ENCODE results near the gene SPSB4. TPM values are rescaled to one million over a fixed set of nuclear protein-coding genes. Genes with fewer than 3 reads are reported as not detected.
A peak's percentile ranks its signal among the peaks of the same experiment; 100 is the strongest.

SPSB4 gene
- total RNA-seq, 1 donor = 0.27 TPM

DNA sequence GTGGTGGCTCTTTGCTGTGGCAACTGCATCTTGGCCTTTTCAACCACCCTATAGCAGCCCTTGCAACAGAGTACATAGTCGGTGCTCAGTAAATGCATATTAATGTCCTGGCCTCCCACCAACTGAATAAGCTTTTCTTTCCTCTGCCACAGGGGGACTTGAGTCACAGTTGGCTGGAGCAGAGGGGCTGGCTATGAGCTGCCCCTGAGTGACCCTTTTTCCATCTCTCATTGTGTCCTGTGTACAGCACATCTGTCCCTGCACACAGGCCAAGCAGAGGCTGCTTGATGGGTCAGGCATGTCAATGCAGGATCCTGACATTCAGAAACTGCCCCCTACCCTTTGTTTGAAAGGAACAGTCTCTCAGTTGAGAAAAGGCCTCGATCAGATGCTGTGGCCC is 22.4 kb downstream of the SPSB4 start:
- DNase-seq (ENCODE audit: low read depth in 2 of 3, low spot score in 2 of 3) = no peak

DNA sequence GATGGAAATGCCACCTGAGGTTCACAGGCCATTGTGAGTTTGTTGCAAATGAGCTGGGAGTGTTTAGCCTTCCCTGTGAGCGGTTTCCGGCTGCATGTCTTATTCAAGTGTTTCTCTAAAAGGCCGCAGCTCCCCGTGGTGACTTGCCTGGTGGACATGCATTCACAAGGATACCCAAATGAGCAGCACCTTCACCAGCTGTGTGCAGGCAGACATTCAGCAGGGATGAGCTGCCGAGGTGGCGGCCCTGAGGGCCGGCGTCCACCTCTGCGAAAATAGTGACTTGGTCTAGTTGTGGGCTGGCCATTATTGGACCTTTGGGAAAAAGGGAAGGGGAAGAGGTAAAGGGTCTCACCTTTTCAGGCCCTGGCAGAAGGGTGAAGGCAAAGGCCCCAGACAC is 23.4 kb downstream of the SPSB4 start:
- no peak for DNase-seq (ENCODE audit: low read depth in 2 of 3, low spot score in 2 of 3)

DNA sequence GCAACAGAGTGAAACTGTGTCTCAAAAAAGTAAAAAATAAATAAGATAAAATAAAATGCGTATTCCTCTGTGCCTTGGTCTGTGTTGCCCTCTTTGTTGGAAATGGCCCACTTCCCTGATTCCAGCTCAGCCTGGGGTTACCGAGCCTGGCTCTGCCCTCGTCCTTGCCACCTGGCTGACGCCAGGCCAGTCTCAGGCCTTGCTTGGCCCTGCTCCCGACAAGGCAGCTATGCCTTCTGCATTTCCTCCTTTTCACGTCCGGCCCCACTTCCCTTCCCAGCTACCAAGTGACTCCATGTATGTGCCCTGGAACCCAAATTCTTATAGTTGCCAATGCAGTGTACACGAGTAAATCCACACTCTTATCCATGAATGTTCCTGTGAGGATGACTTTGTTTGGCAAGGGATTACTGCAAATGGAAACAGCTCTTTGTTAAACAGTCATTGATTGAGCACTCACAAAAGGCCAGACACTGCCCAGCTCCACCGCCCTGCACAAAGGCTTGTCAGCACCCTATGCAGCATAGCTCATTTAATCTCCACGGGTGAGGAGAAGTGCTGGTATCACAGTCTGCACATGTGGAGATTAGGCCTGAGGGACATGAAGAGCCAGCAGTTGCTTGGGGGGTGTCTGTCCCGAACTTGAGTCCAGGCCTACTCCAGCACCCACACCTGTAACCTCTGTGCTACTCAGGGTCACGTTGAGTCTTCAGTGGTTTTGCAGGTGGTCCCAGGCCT is 25.1 kb downstream of the SPSB4 start:
- no peak for DNase-seq (ENCODE audit: low read depth in 2 of 3, low spot score in 2 of 3)

DNA sequence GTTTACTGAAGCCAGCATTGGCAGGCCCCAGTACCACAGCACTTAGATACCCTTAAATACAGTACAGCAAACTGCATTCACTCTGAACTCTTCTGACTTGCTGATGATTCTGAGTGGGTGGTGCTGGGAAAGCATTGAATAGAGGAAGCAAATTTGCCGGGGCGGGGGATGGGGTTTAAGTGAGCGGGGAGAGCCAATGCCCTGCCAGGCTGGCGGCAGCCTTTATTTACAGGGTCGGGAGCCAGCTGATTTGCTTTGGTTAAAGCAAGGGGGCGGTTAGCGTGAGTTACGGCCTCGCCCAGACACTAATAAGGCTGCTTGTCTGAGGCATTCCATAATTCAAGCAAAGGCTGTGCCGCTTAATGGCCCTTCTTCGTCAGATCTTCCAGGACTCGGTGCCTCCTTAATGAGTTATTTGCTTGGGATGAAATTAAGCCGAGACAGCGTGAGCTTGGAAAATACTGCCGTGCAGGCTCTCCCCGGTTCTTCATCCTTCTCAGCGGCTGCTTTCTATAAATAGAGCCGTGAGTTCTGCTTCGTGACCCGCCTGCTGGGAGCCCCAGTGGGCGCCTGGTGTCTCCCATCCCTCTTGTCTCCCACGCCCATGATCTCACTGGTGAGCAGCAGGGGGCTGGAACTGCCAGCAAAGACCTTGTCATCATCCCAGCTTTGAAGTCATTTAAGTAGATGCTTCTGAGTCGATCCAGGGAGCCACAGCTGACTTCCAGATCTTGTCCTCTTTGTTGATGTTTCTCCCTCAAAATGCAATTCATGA is 25.8 kb downstream of the SPSB4 start:
- peak in 2 of 3 donors; percentile 61 to 89 for DNase-seq (ENCODE audit: low read depth in 2 of 3, low spot score in 2 of 3)

DNA sequence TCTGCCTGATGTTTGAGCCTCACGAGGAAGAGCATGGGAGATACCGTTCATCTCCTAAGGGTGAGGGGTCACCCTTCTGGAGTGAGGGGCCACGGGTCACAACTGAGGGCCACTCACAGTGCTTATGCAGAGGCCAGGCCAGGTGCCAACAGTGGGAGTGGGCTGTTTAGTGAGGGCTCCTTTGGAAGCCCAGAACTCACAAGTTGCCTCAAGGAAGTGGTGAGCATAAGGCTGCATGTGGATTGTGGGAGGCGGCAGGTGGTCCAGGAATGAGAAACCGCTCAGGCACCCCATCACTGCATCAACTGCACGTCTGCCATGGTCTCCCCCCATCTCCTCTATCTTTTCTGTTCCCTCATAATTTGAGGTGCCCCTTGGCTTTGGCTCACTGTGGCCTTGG is 26.5 kb downstream of the SPSB4 start:
- DNase-seq (ENCODE audit: low read depth in 2 of 3, low spot score in 2 of 3) = no peak

DNA sequence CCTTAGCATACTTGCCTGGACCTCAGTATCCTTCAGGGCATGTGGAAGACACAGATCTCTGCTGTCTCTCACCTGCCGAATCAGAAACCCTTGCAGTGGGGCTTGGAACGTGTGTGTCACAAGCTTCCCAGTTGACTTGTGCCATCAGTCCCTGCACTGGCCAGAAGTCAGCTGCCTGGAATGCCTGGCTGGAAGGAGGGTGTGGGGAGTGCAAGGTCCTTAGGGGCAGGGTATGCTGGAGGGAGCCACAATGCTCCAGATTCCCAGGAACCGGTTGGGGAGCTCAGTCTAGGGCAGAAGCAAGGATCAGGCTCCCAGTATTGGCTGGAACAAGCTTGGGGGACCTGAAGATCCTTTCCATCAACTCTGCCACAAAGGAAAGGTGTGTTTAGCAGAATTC is 27.1 kb downstream of the SPSB4 start:
- DNase-seq (ENCODE audit: low read depth in 2 of 3, low spot score in 2 of 3) = no peak

DNA sequence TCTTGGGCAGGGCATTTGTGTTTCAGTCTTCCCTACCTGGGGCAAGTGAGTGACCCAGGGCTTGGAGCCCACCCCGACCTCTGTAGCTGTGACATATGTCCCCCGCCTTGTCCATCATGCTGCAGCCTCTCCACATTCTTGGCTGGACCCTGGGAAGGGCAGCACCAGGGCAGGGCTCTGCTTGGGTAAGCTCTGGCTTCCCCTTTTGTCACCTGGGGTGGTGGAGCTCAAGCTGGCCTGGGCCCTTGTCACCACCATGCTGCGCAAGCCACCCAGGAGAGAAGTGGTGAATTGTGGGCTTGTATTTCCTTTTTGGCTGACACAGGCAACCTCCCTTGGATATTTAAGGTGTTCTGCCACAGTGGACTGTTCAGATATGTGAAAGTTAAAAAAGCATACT is 29.3 kb downstream of the SPSB4 start:
- peak in 1 of 3 donors; percentile 45 for DNase-seq (ENCODE audit: low read depth in 2 of 3, low spot score in 2 of 3)

DNA sequence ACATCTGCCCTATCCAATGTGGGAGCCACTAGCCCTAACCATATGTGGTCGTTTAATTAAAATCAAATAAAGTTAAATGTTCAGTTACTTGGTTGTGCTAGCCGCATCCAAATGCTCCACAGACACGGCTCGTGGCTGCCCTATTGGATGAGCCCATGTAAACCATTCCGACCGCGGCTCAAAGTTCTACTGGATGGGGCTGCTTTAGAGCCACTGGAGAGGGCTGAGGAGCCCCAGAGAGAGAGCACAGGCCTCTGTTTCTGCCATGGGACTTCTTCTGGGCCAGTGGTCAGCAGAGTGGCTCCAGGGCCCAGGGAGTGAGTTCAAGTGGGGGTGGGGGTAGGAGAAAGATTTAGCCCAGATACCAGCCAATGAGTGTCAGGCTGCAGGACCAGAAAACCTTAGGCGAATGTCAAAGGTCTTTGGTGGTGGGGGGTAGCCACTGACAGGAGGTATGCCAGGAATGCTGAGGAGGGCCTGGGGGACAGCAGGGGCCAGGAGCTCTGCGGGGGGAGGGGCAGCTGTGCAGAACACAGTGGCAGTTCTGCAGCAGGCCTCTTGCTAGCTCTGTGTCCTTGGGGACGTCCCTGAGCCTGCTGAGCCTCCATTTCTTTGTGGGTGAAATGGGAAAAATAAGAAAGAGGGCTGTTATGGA is 30.1 kb downstream of the SPSB4 start:
- DNase-seq (ENCODE audit: low read depth in 2 of 3, low spot score in 2 of 3) = no peak

DNA sequence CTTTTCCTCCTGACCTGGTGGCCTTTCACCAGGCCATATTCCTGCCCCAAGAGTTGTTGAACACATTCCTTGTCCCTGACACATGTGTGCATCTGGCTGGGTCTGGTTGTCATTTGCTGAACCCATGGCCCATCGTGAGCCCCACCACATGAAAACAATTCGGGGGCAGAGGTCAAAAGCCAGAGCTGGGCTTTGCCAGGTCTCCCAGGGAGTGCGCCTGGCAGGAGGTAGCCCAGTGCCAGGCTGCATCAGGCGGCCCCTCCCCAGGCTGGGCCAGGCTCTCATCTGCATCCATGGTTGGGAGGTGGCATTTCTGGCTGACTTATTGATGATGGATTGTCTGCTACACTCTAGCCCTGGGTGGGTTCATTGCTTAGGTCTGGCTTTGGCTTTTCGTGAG is 30.9 kb downstream of the SPSB4 start:
- DNase-seq (ENCODE audit: low read depth in 2 of 3, low spot score in 2 of 3) = no peak

DNA sequence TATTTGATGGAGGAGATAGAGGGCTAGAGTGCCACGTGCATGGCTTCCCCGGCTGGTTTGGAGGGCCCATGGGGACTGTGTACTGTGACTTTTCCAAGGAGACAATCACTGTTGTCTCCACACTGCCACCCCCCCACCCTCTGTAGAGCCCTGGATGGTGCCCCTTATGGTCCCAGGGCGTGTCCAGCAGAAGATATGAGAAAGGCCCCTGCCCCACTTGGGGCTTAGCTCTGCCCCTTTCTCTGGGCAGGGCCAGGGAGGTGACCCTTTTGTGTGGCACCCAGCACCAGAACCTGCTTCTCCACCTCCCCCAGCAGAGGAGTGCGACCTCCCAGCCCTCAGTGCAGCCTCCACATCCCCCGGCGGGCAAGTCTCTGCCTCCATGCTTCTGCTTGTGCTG is 32.1 kb downstream of the SPSB4 start:
- DNase-seq (ENCODE audit: low read depth in 2 of 3, low spot score in 2 of 3) = no peak

DNA sequence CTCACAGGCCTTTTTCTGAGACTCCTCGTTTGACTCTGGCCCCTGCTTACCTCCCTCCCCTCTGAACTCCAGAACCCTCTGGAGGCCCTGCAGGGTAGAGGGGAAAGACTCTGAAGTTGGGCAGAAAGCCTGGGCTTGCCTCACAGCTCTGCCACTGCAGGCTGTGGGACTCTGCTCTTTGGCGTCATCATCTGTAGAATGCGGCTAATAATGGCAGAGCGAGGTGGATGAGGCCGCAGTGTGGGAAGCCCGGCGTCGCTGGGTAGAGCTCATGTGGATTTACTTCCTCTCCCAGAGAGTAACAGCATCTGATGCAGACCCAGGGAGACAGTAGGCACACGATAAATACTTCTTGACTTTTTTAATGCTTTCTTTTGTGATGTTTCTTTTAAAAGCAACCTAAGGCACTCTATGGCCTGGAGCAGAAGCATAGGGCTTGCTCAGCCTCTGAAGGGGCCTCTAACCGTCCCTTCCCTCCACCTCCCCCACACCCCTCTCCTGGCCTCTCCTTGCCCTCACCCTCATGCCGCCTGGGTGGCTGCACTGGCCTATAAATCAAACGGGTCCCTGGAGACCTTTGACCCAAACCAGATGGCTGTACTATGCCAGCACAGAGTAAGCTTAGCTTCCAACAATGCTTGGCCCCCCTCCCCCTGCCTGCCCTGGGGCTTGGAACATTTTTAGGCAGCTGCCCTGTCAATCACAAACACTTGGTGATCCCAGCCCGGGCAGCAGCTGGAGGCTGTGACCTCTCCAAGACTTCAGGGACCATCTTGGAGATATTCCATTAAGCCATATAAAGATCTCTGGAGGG is 32.9 kb downstream of the SPSB4 start:
- no peak for DNase-seq (ENCODE audit: low read depth in 2 of 3, low spot score in 2 of 3)

DNA sequence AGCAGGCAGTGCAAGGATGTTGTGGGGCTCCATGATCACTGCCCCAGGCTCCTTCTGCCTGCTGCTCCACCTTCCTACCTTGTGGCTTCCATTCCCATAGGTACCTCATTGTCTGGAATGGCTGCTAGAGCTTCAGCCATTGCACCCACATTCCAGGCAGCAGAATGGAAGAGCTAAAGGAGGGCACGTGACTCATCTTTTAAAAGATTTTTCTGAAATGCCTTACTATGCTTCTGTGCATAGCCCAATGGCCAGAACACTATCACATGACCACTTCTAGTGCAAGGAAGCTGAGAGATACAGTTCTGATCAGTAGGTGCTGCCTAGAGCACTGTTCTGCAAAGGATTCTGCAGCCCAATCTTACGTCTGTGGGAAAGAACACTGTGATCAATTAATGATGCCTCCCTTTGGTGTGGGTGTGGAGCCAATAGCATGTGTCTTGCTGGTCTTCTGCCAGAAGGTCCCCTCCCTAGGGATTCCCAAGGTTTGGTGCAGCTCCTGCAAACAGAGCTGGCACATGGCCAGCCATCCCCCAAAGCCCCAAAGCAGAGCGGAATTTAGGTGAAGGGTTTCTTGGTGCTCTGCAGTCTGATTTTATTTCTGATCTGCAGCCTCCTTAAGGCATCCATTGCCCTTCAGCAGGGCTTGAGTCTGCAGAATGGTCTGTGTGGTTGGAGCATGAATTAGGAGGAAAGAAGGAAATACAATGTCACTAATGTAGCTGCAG is 34.4 kb downstream of the SPSB4 start:
- no peak for DNase-seq (ENCODE audit: low read depth in 2 of 3, low spot score in 2 of 3)

DNA sequence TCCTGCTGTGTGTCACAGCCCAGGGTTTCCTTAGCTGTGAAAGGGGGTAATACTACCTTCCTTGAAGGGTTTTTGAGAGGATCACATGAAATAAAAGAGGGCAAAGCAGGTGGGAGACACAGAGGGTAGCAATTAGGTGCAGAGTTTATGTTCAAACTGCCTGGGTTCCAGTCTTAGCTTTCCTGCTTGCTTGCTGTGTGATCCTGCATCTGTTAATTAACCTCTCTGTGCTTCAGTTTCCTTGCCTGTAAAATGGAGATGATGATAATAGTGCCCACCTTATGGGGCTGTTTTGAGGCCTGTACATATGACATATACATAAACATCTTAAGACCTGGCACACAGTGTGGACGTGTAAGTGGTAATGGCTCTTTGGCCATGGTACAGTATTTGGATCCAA is 35.0 kb downstream of the SPSB4 start:
- no peak for DNase-seq (ENCODE audit: low read depth in 2 of 3, low spot score in 2 of 3)

DNA sequence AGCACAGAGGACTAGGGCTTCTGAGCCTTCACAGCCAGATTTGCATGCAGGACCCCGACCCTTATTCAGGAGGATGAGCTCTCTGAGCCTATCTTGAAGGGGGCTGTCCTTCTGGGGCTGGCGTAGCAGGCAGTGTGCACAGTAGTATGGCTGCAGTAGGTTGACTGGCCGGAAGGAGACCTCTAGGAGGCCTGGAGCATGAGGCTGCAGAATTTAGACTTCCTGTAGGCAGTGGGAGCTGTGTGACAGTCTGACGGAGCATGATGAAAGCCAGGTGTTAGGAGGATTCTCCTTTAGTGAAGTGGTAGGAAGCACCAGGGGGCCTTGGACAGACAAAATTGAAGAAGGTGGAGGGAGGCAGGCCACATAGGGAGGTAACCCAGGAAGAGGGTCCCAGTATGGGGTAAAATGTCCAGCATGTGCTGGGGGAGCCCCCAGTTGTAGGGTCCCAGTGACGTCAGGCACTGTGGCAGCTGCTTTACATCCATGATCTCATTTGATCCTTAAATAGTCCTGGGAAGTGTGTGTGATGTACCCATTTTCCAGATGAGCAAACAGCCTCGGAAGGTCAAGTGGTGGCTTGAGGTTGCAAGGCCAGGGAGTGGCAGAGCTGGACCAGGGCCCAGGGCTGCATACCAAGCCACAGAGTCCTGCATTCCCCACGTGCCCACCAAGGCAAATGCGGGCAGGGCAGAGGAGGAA is 36.1 kb downstream of the SPSB4 start:
- no peak for DNase-seq (ENCODE audit: low read depth in 2 of 3, low spot score in 2 of 3)

DNA sequence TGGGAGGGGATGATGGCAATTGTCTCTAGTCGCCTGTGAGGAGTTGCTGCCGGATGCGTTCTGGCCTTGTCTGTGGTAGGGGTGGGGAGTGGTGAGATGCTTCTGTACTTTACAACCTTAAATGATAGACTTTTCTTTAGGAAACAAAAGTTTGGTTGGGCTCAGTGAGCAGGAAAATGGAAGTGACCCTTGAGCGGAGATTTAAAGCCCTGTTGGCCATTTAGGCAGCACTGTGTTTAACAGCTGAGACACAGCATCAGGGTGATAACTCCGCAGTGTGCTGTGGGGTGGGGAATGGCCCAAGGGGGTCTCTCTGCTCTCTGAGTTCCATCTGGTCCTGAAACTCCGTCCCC is 36.6 kb downstream of the SPSB4 start:
- DNase-seq (ENCODE audit: low read depth in 2 of 3, low spot score in 2 of 3) = no peak

DNA sequence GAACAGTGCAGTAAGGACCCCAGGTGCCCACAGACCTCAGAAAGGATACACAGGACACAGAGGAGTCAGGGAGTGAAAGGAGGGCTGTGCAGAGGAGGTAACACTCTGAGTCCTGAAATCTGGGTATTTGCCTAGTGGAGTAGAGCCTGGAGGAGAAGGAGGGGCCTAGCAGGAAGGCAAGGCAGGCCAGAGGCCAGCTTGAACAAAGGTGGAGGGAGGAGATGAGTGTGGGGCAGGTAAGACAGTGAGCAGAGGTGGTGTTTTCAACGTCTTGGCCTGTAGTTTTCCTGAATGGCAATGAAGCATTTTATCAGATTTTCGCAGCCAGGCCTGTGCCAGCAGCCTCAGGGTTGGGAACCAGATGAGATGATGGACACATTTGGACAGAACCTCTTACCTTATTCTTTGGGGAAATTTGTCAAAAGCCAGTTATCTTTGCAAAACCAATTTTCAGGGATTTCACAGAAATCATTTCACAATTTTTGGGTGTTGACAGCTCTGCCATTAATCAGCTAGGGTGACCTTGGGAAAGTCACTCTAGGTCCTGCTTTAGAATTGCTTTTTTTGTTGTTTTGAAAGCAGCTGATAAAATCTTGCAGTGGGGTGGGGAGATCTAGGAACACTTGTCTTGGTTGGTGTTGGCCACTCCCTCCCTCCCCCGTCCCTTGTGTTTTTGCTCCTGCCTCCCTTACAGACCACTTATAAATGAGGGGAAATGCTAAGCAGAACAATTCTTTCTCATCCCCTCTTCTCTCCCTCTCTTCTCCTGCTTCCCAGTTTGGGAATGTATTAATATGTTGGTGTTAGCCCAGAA is 38.4 kb downstream of the SPSB4 start:
- DNase-seq (ENCODE audit: low read depth in 2 of 3, low spot score in 2 of 3) = no peak

DNA sequence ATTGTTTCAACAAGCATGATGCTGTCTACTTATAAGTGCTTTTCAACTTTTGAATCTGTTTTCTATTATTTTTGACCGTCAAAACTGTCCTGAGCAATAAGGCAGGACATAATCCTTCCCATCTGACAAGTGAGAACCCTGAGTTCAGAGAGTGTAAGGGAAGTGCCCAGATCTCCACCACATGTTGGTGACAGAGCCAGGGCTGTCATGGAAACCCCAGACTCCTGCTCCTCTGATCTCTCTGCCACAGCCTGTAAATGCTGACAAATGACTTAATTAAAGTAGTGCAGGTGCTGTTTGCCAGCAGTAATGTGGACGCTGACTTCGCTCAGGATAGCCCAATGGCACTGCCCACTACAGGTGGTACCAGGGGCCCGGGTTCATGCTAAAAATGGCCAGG is 40.3 kb downstream of the SPSB4 start:
- no peak for DNase-seq (ENCODE audit: low read depth in 2 of 3, low spot score in 2 of 3)

DNA sequence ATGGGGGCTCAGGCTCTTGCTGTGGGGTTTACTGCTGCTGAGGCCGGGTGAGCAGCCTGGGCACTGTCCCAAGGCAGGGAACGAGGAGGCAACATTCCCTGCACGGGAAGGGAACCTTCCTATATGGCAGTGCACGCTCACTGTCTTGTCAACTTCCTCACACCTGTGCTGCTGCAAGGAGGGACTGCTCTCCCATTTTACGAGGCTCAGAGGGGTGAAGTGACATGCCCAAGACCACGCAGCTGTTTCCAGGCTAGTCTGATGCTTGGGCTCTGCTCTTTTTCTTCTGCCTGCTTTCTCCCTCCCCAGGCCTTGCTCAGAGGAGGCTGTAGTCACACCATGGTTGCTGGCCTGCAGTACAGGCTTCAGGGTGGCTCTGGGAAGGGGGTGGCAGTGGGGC is 41.5 kb downstream of the SPSB4 start:
- no peak for DNase-seq (ENCODE audit: low read depth in 2 of 3, low spot score in 2 of 3)

DNA sequence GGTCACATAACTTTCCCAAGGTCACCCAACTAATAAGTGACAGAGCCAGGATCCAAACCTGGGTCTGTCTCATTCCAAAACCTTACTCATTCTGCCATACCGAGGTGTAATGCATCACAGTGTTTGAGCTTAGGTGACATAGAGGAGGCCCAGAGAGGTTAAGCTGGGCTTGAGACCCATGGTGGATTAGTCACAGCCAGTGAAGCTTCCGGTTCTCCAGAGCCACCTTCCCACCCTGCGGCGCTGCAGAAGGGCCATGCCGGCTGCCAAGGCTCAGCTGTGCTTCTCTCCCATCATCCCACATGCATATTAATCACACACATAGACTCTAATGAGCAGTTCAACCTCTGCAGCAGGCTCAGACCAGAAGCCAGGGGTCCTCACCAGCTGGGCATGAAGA is 42.2 kb downstream of the SPSB4 start:
- DNase-seq (ENCODE audit: low read depth in 2 of 3, low spot score in 2 of 3) = no peak

All from hematopoietic multipotent progenitor cell (in vitro differentiated cells).